HEK293T (cell line): ENCODE results near the gene PPM1H.

ENCODE experiments used
- FOXM1 ChIP-seq: fragments of 450-650 bp; IDR thresholded peaks from 2 replicates; pipeline ENCODE4 v1.6.1; 2017; ENCODE audit warnings: mild to moderate bottlenecking, borderline replicate concordance
- NFRKB ChIP-seq: fragments of 450-650 bp; IDR thresholded peaks from 2 replicates; pipeline ENCODE4 v1.6.1; 2016; ENCODE audit warnings: mild to moderate bottlenecking, moderate library complexity
- TARDBP ChIP-seq: fragments of 450-650 bp; IDR thresholded peaks from 2 replicates; pipeline ENCODE4 v1.6.1; 2016

DNA sequence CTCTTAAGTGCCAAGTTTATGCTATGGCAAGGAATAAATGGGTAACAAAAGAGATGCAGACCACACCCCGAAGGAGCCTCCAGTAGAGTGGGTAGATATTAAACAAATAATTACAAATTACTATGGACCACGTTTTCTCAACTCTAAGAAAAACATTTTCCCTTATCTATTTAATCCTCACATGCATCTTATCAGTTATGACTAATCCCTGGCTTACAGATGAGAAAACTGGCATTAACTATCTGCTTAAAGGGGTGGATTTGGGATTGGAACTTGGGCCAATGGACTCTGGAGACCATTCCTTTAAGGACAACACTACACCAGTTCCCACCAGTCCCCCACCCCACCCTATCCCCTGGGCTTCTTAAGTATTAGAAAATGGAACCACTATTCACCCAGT is 26.3 kb downstream of the PPM1H start:
- no peak for TF ChIP-seq TARDBP
- no peak for TF ChIP-seq FOXM1
- no peak for TF ChIP-seq NFRKB
